Medulla oblongata (tissue), 1 donor: ENCODE data around the gene RSRP1.

Source experiments
- DNase-seq: peaks from one replicate; pipeline ENCODE4 v3.0.0-alpha.2; 2015; ENCODE audit errors: extremely low spot score

Gene RSRP1

GRCh38 chr1:25194054-25194453 is 53.2 kb downstream of the RSRP1 start:
- no peak for DNase-seq

- no peak for DNase-seq
Observed at GRCh38 chr1:25193229-25193628, 54.0 kb downstream of the RSRP1 start.
